OCI-M2 (cell line): ENCODE results near the gene SH3RF3.
"Not testable (repeated sequence)": the region's sequence is repeated elsewhere in the genome, so short reads cannot be mapped to it uniquely, and the experiment has no call there.

Source experiments
- DNase-seq: peaks from one replicate; lab custom pipeline; 2025; ENCODE audit not compliant: unreplicated experiment; lab: John Stamatoyannopoulos, UW

SH3RF3 gene

DNA sequence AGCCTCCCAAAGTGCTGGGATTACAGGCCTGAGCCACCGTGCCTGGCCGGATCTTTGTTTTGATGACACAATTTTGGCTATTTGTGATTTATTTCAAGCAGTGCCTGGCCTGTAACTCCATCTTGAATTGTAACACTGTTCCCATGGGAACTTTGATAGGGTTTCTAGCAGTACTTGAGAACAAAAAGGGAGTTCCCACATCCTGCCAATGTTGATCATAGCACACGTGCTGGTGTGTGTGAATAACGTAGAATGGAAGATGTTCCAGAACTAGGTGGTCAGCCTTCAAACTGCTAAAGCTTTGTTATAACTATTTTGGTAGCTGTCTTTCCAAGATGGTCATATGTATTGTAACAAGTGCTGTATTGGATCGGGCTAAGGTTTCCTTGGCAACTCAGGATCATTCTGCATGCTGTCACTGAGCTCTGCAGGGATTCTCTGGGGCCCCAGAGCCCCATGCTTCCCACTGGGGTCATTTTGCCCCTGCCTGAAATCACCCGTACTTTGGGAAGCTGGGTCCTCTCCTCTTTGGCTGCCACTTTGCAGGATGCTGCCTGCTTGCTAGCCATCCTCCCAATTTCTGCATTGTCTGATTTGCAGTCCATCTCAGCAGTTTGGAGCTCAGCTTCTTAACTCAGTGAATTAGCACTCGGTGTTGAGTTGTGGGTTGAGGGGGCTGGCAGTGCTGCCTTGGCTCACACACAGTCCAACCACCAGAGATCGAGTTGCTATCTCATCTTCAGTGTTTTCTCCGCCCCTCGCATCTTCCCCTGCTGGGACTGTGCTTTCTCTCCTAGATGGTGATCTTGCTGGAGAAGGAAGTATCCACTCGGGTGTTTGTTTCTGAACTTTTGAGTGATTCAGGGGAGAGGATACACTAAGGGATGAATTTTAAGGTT, 26.8 kb downstream of the SH3RF3 start:
- DNase-seq: no peak

GRCh38 chr2:109157563-109158105, 28.6 kb downstream of the SH3RF3 start:
- no peak for DNase-seq

DNA sequence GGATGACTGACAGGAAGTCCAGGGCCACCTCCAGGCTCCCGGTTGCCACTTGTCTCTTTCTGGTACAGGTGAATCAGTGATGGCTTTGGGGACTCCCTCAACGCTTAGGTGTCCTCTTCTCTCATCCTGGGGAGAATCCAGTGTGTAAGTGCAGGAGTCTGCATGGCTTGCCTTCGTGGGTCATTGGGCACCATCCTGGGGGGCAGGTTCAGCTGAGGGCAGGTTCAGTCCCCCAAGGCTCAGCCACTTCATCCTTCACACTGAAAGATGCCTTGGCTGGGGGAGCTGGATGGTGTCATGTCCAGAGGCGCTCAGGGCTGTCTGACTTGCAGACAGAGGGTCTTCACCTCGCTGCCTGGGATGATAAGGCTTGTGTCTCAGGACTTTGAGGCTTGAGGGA, 29.2 kb downstream of the SH3RF3 start:
- no peak for DNase-seq

DNA sequence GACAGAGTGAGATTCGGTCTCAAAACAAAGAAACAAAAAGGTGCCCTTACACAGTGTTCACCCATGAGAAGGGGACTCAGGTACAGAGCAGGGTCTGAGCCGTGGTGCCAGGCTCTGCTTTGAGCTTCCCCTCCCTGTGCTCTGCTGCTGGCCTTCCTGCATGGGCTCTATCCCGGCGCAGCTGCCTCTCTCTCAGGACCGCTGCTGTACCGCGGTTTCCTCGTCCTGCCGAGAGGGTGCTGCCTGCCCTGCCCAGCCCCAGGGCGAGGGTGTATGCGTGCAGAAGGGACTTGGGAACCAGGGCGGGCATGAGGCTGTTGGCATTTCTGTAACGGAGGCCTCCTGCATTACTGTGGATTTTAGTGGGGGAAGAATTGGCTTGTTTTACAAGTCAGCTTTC, 30.1 kb downstream of the SH3RF3 start:
- DNase-seq: no peak

DNA sequence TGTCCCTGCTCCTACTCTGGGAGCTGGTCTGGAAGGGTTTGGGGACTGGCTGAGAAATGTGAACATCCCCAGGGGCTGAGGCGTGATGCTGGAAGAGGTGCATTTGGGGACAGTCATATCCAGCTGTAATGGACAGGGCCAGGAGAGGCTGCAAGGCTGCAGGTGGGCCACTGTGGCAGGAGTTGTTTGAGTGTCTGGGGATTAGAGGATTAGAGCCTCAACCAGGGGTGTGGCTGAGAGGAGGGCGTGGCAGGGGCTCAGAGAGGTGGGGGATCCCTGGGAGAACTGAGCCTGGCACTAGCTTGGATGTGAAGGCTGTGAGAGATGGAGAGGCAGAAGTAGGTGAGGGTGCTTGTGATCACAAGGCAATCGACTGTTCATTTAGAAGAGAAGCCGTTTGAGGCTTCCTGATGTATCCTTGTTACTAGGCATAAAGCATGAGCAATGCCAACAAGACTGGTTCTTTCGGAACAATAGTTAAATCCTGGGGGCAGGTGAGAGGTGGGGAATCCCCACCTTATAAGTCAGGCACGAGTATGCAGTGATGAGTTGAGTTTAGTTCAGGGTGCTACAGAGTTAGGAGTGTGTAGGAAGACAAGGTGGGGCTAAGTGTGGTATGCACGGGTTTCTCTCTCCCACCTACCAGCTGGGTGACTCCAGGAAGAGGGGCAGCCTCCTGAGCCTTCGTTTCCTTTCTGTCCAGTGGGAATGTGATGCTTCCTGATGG, 31.9 kb downstream of the SH3RF3 start:
- DNase-seq: no peak

DNA sequence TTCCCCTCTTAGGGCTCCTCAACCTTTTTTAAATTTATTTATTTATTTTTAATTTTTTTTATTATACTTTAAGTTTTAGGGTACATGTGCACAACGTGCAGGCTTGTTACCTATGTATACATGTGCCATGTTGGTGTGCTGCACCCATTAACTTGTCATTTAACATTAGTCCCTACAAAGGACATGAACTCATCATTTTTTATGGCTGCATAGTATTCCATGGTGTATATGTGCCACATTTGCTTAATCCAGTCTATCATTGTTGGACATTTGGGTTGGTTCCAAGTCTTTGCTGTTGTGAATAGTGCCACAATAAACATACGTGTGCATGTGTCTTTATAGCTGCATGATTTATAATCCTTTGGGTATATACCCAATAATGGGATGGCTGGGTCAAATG, 33.4 kb downstream of the SH3RF3 start:
- DNase-seq: not testable (repeated sequence)

GRCh38 chr2:109162999-109163398, 34.0 kb downstream of the SH3RF3 start:
- no peak for DNase-seq

DNA sequence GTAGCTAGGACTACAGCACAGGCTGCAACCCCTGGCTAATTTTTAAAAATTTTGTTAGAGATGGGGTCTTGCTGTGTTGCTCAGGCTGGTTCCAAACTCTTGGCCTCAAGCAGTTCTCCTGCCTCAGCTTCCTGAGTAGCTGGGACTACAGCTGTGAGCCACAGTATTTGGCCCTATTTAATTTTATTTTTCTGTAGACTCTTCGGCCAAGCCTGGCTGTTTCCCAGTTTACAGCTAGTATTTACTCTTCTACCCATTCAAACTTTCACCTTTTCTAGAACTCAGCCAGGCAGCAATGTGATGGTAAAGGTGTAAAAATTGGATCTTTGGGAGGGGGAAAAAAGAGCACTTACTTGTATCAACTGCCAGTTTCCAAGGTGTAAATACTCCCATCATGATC, 35.3 kb downstream of the SH3RF3 start:
- DNase-seq: no peak

- no peak for DNase-seq
Measured at GRCh38 chr2:109164739-109165221, 35.8 kb downstream of the SH3RF3 start.

- DNase-seq: no peak
Measured at GRCh38 chr2:109166811-109167210, 37.8 kb downstream of the SH3RF3 start.

DNA sequence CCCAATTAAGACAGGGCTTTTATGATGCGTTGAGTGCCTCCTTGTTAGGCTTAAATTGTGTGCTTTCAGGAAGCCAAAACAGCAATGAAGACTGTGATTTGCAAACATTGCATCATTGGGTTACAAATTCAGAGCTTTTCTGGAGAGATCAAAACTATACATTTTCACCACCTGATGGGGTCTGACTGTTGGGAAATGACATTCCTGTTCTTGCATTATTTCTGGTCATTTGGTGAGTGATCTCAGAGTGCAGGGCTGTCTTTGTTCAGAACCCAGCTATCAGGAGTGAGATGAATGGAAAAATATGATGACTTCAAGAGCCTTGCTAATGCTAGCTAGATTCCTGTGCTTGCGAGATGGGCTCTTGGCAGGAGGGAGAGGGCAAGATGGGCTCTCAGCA, 39.1 kb downstream of the SH3RF3 start:
- DNase-seq: no peak

DNA sequence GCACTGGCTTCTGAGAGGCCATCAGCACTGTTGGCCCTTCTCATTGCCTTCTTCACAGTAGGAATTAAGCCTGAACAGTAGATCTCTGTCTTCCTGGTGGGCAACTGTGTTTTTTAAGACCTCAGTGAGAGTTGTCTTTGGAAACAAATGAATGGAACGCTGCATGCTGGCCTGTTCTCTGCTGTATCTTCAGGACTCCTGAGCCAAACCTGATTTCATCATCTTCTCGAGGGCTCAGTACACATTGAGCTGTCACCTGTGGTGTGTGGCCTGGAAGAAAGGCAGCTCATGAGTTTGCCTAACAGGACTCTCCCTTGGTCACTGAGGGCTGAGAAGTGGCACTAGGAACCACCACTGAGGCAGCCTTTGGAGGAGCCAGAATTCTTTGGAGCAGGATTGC, 39.7 kb downstream of the SH3RF3 start:
- no peak for DNase-seq

- DNase-seq: no peak
Measured at GRCh38 chr2:109170645-109171044, 41.6 kb downstream of the SH3RF3 start.

GRCh38 chr2:109171444-109172334, 42.7 kb downstream of the SH3RF3 start:
- no peak for DNase-seq

GRCh38 chr2:109172556-109173105, 43.6 kb downstream of the SH3RF3 start:
- no peak for DNase-seq

- no peak for DNase-seq
Measured at GRCh38 chr2:109173311-109174171, 44.5 kb downstream of the SH3RF3 start.

DNA sequence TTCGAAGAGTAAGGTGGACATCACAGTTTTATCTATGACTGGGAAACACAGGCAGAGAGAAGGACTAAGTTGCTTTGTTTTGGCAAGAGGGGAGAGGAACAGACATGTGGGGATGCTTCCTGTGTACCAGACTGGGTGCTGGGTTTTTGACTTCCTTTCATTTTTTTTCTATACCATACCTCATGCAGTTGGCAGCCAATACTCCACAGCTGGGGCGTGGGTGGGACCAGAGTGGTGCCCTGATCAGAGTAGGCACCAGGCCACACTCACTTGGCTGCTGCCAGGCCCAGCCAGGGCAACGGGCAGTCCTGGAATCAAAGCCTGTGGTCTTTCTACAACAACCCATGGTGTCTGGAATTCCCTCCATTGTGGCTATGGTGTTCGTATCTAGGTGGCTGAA, 45.2 kb downstream of the SH3RF3 start:
- no peak for DNase-seq

DNA sequence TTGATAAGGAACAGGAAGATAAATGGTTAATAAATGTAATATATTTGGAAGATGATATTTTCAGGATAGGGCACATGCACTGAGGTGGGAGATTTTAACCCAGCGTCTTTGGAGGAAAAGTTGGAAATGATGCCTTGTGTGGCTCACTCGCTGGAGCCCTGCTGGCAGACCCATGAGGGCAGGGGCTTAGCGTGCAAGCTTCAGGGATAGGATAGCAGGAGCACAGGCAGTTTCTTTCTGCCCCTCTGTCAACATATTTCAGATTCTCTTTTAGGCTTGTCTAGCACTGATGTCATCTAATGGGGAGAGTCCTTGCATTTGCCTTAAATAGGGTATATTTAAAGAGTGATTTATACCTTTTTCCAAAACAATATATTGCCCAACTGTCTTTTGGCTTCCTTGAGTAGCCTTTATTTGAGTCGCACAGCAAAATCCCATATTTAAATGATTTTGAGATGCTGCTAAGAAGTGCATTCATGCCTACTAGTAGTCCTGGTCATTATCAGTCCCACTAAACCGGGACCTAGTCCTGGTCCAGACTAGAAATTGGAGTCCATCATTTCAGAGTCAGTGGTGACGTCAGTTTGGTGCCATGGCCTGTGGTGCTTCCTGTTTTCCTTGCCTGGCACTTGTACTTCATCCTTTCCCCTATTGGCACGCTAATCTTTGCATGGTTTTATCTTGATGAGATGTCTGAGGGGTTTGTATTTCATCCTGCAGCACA, 45.8 kb downstream of the SH3RF3 start:
- DNase-seq: no peak

DNA sequence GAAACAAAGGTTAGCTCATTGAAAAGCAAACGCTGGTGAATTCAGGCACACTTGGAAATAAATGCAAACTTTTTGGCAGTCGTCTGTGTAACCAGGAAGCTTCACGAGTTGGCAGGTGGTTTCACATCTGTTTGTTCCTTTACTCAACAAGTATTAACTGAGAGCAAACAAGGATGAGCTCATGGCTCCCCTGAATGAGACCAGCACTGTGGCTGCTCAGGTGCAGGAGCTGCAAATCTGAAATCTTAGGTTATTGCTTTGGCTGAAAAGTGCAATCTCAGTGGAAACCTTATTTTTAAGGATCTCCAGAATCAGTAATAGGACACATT, 46.3 kb downstream of the SH3RF3 start:
- no peak for DNase-seq
